ENCODE data around the gene ADAMTSL2. TPM values are rescaled to one million over a fixed set of nuclear protein-coding genes. Genes with fewer than 3 reads are reported as not detected.

The ADAMTSL2 gene
- polyA plus RNA-seq, 4 donors = 1.5 to 2.9 (median 1.8) TPM

- no peak for DNase-seq (ENCODE audit: low read depth in 4 of 4, low spot score in 3 of 4)
These were observed 35.2 kb upstream of the ADAMTSL2 start for GRCh38 chr9:133499132-133499891.

DNA sequence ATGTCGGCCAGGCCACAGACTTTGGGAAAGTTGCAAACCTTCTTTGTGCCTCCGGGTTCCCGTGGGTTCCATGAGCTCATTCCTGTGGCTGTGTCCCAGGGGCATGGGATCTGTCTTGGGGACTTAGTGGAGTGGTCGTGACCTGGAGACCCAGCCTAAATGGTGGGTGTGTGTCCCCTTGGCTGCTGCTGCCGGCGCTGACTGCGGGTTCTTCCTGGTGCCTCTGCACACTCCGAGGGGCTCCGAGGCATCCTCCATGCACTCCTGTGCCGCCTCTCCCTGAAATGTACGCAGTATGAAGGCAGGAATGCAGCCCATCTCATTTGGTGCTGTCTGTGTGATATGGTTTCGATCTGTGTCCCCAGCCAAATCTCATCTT, 34.6 kb upstream of the ADAMTSL2 start:
- DNase-seq (ENCODE audit: low read depth in 4 of 4, low spot score in 3 of 4) = no peak

DNA sequence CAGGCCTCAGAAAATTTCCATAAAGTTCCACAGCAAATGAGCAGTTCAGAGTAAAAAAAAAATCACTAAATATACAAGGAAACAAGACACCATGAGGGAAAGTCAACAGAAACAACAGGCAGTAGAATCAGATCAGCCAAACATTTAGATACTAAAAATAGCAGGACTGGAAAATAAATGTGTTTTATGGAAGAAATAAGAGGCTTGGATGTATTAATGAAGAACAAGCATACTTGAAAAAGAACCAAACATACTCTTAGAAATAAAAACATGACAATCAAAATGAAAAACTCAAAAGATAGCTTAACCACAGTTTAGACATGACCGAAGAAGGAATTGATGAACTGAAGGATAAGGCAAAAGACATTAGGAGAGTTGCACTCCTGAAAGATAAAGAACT, 32.4 kb upstream of the ADAMTSL2 start:
- DNase-seq (ENCODE audit: low read depth in 4 of 4, low spot score in 3 of 4) = no peak

- DNase-seq (ENCODE audit: low read depth in 4 of 4, low spot score in 3 of 4) = no peak
These were observed 29.2 kb upstream of the ADAMTSL2 start for GRCh38 chr9:133505186-133505830.

GRCh38 chr9:133505901-133506652, 28.4 kb upstream of the ADAMTSL2 start:
- no peak for DNase-seq (ENCODE audit: low read depth in 4 of 4, low spot score in 3 of 4)

DNA sequence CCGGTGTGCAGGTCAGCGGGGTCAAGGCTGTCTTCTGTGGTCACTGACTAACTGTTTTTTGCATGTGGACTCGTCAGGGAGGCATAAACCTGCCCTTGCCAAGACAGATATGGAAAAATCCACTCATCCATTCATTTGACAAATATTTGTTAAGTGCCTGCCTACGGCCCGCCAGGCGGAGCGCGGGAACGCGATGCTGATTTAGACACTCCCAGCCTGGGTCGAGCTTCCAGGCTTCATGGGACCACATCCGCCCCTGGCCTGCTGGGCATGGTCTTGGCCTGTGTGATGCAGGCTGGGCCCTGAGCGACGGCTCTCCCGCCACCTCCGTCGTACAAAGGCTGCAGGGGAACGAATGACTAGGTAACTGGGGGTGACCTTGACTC, 27.9 kb upstream of the ADAMTSL2 start:
- DNase-seq (ENCODE audit: low read depth in 4 of 4, low spot score in 3 of 4) = no peak

DNA sequence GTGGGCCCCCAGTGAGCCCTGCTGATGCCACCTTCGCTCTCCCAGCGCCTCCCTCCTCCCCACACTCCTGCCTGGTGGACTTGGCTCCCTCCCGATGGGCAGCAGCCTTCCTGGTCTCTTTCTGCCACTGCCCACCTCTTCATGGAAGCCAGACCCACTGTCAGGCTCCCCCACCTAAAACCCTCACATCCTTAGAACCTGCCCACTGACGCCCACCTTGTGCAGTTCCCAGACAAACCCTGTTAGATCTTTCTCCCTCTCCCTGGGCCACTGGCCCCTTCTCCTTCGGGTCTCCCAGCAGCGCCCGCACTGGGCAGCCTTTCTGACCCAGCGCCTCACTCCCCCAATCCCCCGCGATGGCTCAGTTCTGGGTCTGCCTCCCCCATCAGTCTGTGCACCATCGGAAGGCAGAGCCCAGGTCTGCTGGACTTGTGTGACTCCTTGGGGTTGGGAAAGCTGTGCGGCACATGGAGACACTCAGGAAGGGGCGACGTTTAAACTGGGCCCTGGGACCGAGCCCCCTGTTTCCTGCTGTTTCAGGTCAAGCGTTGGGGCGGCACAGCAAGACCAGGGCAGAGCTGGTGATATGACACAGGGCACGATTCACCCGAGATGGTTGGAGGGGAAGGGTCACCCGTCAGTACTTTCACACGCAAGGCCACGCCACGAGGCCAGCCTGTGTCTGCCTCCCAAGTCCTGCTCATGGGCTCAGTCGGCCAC, 27.1 kb upstream of the ADAMTSL2 start:
- DNase-seq (ENCODE audit: low read depth in 4 of 4, low spot score in 3 of 4) = no peak

GRCh38 chr9:133508046-133508445, 26.5 kb upstream of the ADAMTSL2 start:
- no peak for DNase-seq (ENCODE audit: low read depth in 4 of 4, low spot score in 3 of 4)

- peak in 2 of 4 donors; percentile 71 to 73 for DNase-seq (ENCODE audit: low read depth in 4 of 4, low spot score in 3 of 4)
These were observed 25.1 kb upstream of the ADAMTSL2 start for GRCh38 chr9:133509179-133510083.

DNA sequence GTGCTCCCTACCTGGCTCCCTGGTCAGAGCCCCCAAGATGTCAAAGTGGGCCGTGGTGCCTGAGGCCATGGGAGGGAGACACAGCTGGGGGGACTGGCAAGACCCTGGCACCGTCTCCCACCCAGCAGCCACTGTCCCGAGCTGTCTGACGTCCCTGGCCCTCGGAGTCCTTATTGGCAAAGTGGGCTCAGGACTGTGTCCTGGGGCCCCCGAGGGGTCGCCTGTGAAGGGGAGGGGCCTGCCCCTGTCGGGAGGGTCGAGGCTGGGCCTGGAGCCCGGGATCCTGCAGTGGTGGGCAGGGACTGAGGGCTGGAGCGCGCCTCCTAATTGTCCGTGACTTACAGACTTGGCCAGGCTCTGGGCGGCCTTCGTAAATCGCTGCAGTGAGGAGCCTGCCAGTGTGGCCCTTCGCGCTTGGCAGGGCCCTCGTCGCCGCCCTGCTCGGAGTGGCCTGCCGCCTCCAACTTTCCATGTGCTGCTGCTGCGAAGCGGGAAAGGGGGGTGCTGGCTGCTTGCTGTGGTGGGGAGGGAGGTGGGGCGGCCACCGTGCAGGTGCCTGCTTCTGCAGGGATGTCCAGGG, 23.5 kb upstream of the ADAMTSL2 start:
- DNase-seq (ENCODE audit: low read depth in 4 of 4, low spot score in 3 of 4) = no peak

DNA sequence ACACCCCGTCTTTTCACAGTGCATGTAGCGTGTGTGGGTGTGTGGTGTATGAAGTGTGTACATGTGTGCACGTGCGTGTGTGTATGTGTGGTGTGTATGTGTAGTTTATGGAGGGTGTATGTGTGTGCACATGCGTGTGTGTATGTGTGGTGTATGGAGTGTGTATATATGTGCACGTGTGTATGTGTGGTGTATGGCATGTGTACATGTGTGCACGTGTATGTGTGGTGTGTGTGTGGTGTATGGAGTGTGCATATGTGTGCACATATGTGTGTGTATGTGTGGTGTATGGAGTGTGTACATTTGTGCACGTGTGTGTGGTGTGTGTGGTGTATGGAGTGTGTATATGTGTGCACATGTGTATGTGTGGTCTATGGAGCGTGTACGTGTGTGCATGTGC, 22.9 kb upstream of the ADAMTSL2 start:
- no peak for DNase-seq (ENCODE audit: low read depth in 4 of 4, low spot score in 3 of 4)

- DNase-seq (ENCODE audit: low read depth in 4 of 4, low spot score in 3 of 4) = no peak
These were observed 22.0 kb upstream of the ADAMTSL2 start for GRCh38 chr9:133512253-133513213.

GRCh38 chr9:133513214-133514100, 21.0 kb upstream of the ADAMTSL2 start:
- DNase-seq (ENCODE audit: low read depth in 4 of 4, low spot score in 3 of 4) = no peak

- DNase-seq (ENCODE audit: low read depth in 4 of 4, low spot score in 3 of 4) = no peak
These were observed 19.9 kb upstream of the ADAMTSL2 start for GRCh38 chr9:133514460-133515239.

DNA sequence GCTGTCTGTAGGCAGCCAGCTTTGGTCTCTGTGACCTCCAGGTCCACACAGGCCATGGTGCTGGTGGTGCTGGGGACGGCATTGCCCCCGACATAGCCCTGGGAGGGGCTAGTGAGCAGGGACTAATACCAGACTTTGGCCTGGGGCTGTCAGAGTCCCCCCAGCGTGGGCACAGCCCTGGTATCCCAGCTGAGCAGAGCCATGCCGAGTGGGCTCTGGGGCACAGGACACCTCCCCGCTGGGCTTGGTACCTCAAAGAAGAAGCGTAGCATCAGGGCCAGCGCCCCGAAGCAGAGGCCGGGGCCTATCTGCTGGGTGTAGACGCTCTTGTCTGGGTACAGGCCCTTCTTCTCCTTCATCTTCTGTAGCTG, 19.3 kb upstream of the ADAMTSL2 start:
- no peak for DNase-seq (ENCODE audit: low read depth in 4 of 4, low spot score in 3 of 4)

DNA sequence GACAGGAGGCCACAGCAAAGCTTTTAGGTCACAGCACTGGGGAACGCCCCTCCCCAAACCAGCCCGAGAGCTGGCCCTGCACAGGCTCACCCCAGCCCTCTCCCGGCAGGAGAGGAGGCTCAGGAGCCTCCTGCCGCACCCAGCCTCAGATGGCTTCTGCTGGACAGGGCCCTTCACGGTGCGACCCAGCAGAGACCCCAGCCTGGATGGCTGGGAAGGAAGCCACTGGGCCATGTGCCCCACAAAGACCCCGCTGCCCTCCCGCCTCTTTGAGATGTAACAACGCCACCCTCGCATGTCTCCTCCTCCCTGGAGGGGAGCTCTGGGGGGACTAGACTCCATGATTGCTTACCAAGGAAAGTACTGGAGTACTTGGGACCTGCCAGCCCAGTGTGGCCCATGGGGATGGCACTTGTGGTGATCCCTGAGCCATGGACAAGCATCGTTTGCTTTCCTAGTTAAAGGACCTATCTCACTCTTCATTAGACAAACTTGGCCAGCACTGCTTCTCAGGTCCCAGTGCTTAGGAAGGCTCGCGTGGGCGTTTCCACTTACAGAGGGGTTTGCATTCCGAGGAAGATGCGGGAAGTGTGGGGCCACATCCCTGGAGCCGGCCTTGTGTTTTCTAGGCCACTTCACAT, 18.8 kb upstream of the ADAMTSL2 start:
- DNase-seq (ENCODE audit: low read depth in 4 of 4, low spot score in 3 of 4) = no peak
